Femur (tissue), 1 donor: ENCODE measurements around the gene ARFGAP2.
"Not testable (repeated sequence)": the region's sequence is repeated elsewhere in the genome, so short reads cannot be mapped to it uniquely, and the experiment has no call there.

Source experiments
- DNase-seq: peaks from one replicate; pipeline ENCODE4 v3.0.0-alpha.2; 2017

ARFGAP2 gene

DNA sequence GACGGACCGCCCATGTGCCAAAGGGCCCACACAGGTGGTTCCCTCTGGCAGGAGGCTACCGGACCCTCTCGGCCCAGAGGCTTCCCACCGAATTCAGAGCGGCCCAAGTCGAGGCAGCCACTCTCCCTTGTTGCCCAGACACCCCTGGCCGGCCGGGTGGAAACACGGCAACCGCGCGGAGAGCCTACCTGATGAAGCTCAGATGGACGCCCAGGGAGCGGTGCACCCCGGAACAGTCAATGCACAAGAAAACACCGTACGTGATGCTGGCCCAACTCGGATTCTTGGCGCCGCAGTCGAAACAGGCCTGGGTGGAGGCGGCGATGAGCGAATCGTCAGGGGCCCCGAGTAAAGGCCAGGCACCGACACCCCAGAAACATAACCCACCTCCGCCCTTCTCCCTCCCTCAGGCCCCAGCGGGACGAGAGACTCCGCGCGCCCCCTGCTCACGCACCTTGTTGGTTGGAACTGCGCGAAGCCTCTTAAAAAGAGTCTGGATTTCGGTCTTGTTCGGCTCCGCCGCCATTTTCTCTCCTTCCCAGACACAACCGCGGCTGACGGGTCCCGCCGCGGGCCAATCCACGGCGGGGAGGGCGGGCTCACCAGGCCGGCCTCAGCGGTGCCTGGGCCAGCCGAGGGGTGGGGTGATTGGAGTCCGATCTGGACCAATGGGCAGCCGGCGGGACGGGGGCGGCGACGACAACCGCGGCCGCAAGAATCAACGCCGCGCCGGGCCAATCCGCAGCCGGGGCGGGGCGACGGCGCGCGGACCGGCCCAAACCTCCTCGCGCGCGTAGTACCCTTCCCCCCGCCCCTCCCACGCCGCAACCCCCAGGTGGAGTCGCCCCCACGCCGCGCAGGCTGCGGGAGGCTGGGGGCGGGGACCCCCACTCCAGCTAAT lies at the start of gene ARFGAP2:
Gene ARFGAP2 (minus strand): TSS at position 552 of the 901 bp plus-strand sequence. CDS start 26 bp downstream, at position 526.
- DNase-seq, result peak; percentile 98

DNA sequence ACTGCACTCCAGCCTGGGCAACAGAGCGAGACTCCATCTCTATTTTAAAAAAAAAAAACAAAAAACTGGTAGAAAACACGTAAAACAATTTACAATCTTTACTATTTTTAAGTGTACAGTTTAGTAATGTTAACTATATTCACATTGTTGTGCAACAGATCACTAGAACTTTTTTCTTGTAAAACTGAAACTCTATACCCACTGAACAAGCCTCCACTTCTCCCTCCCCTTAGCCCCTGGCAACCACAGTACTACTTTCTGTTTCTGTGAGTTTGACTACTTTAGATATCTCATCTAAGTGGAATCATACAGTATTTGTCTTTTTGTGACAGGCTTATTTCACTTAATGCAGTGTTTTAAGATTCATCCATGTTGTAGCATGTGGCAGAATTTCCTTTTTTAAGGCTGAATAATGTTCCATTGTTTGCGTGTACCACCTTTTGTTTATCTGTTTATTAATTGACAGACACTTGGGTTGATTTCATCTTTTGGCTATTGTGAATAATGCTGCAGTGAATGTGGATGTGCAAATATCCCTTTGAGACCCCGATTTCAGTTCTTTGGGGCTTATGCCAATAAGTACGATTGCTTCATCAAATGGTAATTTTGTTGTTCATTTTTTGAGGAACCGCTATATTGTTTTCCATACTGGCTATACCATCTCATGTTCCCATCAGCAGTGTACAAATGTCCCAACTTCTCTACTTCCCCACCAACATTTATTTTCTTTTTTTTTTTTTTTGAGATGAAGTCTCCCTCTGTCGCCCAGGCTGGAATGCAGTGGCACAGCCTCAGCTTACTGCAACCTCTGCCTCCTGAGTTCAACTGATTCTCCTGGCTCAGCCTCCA lies 49.1 kb upstream of the ARFGAP2 start:
- DNase-seq, result no peak

DNA sequence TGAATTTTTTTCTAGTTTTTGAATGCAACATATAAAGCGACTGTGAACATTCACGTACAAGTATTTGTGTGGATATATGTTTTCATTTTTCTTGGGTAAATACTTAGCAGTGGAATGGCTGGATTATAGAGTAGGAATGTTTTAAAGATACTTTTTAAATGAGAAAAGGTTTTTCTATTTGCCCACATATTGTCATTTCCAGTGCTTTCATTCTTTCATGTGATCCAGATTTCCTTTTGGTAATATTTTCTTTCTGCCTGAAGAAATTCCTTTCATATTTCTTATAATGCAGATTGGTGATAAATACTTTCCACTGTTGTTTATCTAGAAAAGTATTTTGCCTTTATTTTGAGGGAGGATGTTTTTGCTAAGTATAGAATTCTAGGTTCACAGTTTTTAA lies 46.0 kb upstream of the ARFGAP2 start:
- no peak for DNase-seq

DNA sequence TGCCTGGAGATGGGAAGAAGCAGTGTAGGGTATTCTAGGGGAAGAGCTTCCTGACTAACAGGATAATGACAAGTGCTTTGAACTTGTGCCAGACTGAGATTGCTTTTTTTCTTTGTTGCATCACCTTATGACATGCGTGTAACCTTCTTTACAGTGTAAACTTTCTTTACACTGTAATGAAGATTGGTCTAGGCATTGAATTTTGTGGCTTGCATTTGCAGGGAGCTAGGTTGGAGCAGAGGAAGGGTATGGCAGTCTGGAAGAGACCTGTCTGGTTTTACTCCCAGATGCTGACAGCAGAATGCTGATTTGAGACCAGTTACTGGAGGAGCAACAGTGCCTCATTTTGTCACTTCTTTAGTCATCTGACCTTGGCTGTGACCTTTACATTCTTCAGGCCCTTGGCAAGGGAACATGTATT lies 43.7 kb upstream of the ARFGAP2 start:
- no peak for DNase-seq

DNA sequence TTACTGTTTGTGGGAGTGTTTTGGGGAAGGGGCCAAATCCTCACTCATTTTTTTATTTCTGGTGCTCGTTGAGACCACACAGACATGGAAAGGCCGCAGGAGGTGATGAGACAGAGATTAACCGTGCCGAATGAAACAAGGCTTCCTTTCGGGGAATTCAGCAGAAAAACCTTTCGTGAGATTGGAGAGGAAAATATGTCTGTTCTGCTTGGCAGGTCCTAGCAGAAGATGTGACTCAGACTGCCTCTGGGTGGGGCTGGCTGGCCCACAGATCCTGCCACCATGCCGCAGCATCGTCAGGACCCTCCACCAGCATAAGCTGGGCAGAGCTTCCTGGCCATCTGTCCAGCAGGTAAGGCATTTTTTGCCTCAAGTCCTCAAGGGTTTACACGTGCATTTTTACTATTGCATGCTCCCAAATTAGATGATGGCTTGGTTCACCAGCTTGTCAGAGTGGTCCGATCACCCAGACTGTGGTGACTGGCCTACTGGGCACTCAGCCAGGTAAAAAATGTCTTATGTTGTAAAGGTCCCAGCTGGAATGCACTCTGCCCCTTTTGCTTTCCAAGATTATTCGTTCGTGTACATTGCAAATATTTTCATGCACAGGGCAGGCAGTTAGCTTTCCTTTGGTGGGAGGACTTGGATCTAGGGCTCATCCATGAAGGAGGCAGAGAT lies 39.6 kb upstream of the ARFGAP2 start:
- peak; percentile 76 for DNase-seq

DNA sequence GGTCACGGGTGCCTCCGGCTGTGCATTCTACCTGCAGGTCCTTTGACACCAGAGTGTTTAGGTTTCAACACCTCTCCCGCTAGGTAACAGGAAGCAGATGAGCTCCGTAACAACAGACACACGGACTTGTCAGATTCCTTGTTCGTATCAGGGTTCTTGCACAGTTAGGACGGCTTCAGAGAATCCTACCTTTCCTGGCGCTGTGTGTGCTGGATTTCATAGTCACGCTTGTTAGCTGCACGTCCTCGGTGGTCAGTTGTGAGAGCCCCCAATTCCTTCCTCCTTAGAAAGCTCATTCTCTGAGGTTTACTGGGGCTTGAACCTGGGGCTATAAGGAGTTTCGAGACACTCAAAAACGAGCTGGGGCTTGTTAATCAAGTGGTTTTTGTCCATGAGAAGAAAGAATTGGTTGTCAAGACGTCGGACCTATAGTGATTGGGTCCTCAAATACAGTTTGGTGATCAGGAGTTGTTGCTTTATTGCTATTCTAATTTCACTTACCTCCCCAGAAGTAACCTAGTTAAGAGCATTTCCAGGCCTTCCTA lies 38.8 kb upstream of the ARFGAP2 start:
- no peak for DNase-seq

DNA sequence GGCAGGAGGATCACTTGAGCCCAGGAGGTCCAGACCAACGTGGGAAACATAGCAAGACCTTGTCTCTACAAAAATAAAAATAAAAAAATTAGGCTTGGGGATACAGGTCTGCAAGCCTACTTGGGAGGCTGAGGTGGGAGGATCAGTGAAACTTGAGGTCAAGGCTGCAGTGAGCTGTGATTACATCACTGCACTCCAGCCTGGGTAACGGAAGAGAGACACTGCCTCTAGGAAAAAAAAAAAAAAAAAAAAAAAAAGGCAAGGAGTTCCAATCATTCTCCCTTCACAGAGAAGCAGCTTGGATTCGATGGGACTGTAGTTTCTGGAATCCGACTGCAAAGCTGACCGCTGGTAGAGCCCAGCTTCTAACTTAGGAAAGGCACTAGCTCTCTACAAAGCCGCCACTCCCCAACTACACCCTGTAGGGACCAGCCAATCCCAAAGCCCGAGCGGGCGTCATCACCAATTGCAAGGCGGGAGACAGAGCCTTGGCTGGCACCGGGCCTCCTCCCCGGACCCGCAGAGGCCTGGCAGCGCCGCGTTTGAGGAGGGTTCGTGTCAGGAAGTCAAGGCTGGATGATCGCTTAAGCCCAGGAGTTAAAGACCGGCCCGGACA lies 37.4 kb upstream of the ARFGAP2 start:
- peak; percentile 92 for DNase-seq

DNA sequence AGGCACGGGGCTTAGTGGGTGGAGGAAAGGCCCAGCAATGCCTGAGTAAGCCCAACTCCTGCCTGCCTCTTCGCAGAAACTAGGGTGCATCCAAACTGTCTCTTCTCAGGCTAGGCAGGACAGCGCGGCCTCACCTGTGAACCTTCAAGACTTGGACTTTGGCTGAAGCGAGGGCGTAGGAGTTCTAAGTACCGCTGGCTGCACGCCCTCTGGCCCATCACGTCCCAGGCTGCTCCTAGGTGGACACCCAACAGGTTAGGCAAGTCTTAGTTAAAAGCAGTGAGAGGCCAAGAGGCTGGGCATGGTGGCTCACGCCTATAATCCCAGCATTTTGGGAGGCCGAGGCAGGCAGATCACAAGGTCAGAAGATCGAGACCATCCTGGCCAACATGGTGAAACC lies 36.3 kb upstream of the ARFGAP2 start:
- no peak for DNase-seq

DNA sequence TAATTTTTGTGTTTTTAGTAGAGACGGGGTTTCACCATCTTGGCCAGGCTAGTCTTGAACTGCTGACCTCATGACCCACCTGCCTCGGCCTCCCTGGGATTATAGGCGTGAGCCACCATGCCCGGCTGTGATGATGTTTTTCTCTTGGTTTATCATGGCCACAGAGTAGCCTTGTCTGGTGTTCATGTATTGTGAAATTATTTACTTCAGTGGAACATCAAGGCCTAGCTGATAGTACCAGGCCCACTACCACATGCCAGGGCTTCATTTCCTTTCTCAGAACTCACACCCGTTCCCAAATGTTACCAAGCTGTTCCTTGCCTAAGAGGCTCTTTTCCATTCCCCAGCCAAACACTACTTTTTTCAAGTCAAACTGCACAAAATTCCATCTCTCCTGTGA lies 31.9 kb upstream of the ARFGAP2 start:
- DNase-seq, result no peak

DNA sequence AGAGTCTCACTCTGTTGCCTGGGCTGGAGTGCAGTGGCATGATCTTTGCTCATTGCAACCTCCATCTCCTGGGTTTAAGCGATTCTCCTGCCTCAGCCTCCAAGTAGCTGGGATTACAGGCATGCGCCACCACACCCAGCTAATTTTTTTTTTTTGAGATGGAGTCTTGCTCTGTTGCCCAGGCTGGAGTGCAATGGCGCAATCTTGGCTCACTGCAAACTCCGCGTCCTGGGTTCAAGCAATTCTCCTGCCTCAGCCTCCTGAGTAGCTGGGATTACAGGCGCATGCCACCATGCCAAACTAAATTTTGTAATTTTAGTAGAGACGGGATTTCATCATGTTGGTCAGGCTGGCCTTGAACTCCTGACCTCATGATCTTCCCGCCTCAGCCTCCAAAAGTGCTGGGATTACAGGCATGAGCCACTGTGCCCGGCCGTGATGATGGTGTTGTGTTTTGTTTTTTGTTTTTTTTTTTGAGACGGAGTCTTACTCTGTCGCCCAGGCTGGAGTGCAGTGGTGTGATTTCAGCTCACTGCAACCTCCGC lies 31.4 kb upstream of the ARFGAP2 start:
- not testable (repeated sequence) for DNase-seq

DNA sequence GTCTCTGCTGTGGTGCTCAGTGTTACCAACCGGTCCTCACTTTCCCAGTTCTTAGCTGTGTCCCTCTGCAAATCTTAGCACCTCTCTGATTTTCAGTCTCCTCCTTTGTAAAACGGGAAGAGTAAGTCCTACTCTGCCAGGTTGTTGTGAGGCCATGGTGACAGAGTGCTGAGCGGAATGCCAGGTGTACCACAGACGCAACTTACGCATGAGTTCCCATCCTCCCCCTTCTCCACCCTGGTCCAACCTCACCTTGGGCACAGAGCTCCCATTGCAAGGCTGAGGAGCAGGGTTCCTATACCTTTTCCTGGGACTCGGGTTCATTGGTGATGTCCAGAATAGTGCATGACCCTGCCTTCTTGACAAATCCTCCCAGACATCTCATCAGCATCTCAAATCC lies 30.8 kb upstream of the ARFGAP2 start:
- DNase-seq, result no peak

DNA sequence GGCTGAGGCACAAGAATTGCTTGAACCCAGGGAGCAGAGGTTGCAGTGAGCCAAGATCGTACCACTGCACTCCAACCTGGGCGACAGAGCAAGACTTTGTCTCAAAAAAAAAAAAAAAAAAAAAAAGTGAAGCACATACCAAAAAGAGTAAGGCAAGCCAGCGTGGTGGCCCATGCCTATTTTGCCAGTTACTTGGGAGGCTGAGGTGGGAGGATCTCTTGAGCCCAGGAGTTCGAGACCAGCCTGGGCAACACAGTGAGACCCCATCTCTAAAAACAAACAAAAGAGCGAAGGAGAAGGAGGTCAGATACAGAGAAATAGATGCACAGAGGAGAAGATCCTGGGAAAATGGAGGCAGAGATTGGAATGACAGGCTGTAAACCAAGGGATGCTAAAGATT lies 29.9 kb upstream of the ARFGAP2 start:
- not testable (repeated sequence) for DNase-seq

DNA sequence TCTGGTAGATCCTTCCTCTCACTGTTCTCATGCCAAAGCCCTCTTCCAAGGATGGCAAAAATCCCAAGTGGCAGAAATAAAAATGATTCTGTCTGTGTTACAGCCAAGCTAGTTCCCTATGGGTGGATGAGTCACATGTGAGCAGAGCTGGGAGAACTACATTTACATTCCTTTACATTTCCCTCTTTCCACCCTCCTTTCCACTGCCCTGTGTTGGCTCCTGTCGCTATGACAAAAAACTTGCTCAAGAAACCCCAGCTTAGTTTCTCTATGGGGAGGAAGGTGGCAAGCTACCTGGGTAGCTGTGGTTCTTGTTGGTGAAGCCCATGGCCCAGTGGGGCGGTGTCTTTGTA lies 27.9 kb upstream of the ARFGAP2 start:
- DNase-seq, result peak; percentile 28

DNA sequence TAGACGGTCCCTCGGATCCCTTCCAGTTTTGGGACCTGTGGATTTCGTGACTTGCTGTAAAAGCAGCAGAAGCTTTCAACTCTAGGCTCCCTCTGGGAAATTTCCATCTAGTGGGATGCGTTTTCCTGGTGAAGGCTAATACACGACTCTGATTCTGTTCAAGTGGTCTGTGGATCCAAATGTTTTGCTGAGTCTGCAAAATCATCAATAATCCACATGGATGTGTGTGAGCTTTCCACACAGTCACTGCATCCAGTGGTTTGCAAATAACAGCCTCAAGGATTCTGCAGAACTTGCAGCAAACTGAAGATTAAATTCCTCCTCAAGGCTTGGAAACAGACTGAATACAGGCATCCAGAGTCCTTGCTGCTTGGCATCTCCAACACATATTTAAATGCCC lies 25.9 kb upstream of the ARFGAP2 start:
- no peak for DNase-seq

DNA sequence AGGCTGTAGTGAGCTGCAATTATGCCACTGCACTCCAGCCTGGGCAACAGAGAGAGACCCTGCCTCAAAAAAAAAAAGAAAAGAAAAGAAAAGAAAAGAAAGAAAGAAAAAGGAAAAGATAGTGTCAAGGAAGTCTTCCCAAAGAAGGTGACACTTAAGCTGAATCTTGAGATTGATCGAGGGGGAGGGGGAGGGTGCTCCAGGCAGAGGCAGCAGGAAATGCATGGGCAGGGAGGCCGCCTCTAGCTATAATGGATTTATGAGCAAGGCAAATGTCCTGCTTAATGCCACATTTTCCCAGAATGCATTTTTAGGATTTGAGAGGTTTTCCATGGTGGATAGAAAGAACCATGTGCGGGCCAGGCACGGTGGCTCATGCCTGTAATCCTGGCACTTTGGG lies 24.3 kb upstream of the ARFGAP2 start:
- no peak for DNase-seq

DNA sequence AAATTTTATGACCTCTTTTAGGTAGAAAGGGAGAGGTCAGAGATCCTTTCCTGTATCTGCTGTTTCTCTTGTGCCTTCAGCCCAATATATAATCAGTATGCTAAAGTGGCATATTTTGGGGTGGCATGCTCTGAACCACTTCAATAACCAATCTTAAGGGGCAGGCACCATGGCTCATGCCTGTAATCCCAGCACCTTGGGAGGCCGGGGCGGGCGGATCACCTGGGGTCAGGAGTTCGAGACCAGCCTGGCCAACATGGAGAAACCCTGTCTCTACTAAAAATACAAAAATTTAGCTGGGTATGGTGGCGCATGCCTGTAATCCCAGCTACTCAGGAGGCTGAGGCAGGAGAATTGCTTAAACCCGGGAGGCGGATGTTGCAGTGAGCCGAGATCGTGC lies 21.5 kb upstream of the ARFGAP2 start:
- not testable (repeated sequence) for DNase-seq

DNA sequence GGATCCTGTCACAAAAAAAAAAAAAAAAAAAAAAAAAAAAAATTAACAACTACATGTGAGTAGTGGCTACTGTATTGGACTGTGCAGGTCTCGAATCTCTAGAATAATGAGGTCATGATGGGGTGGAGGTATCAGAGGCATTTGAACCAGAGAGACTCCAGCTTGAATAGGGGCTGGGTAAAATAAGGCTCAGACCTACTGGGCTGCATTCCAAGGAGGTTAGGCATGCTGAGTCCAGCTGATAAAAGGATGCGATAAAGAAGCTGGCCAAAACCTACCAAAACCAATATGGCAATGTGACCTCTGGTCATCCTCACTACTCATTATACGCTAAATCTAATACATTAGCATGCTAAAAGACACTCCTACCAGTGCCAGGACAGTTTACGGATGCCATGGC lies 15.4 kb upstream of the ARFGAP2 start:
- no peak for DNase-seq

DNA sequence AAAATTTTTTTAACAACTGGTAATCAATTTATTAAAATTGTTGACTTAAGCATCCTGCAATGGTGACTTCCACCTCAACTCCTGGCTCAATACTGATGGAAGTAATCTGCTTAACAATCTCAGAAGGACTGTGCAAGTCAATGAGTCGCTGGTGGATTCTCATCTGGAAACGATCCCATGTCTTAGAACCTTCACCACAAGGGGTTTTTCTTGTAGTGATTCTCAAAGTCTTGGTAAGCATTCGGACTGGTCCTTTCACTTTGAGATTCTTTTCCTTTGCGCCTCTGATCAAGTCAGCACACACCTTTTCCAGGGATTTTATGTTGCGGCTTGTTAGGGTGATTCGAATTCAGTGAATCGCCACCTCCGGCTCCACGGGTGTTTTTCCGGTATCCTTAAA lies 14.5 kb upstream of the ARFGAP2 start:
- not testable (repeated sequence) for DNase-seq

DNA sequence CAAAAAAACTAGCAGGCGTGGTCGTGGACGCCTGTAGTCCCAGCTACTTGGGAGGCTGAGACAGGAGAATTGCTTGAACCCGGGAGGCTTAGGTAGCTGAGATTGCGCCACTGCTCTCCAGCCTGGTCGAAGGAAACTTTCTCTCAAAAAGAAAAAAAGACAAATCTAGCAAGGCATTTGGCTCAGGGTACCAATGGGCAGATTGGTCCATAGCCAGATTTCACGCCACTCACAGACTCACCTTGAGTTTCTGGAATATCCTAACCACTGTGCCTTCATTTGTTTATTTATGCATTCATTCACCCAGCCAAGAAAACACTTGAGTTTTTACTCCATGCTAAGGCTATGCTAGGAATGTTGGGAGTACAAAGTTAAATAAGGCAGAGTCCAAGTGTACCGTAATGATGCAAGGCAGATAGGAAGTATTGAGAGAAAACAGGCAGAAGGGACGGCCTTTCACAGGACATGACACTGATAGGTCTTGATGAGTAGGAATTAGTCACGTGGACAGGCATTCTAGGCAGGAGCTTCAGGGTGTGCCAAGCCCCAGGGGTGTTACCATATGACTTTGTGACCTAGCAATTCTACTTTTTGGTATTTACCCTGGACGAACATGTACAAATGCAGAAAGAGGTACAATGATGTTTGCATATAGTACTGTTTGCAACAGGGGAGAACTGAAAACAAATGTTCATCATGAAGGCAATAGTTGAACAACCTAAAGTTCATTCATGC lies 12.6 kb upstream of the ARFGAP2 start:
- no peak for DNase-seq

DNA sequence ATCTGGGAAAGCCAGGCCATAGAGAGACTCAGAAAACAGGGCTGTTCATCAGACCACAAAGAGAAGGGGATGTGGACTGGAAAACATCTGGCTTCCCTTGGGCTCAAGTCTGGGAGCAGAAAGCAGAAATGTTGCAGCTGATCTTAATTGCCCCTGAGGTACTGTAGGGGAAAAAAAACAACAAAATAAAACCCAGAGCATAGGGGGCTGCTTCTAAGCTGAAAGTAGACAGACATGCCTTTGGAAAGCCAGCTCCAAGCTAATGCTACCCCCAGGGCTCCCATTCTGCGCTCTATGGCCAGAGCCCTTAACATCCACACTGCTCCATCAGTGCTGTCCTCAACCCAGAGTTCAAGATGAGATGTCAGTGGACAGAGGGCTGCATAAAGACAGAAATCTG lies 11.6 kb upstream of the ARFGAP2 start:
- DNase-seq, result peak; percentile 77

DNA sequence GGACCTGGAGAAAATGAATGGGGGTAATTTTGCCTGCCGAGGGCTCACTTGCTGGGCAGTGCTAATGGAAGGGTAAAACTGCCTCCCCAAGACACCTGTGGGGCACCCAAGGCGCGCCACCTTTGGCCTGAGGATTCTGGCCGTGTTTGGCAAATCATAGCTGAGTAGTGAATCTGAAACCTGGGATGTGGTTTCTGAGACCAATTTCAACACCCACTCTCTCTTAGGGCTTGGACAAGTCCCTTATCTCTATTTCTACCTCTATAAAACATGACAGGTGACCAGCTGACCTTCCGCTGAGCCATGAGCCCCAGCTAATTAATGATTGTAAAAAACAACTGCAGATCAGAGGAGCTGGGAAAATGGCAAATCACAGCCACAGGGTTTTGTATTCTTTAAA lies 11.0 kb upstream of the ARFGAP2 start:
- DNase-seq, result no peak
